Liver (tissue), 9 donors: ENCODE measurements around the gene KRT80. TPM values are rescaled to one million over a fixed set of nuclear protein-coding genes. Genes with fewer than 3 reads are reported as not detected.

Source experiments
- DNase-seq: peaks from one replicate; pipeline ENCODE4 v3.0.0-alpha.2; 2017; ENCODE audit warnings: low spot score
- H3K27ac ChIP-seq, 2 donors: one replicate each; pipeline ENCODE4 v1.7.0; 2013; ENCODE audit warnings: inconsistent platforms in 2 of 2, low read length in 2 of 2, control low read depth in 1 of 2, low read depth in 1 of 2, mild to moderate bottlenecking in 1 of 2
- H3K27me3 ChIP-seq, 4 donors: one replicate each; pipeline versions ENCODE4 v1.6.1 to v1.7.0; 2013; ENCODE audit warnings: low read length in 3 of 4, inconsistent platforms in 1 of 4, mild to moderate bottlenecking in 1 of 4, moderate library complexity in 1 of 4; ENCODE audit not compliant: control insufficient read depth in 4 of 4, insufficient read depth in 4 of 4
- H3K36me3 ChIP-seq, 4 donors: one replicate each; pipeline versions ENCODE4 v1.6.1 to v1.7.0; 2013; ENCODE audit warnings: low read length in 3 of 4, mild to moderate bottlenecking in 3 of 4, low read depth in 1 of 4, moderate library complexity in 1 of 4; ENCODE audit not compliant: control insufficient read depth in 4 of 4, insufficient read depth in 3 of 4
- H3K4me1 ChIP-seq, 4 donors: one replicate each; pipeline versions ENCODE4 v1.6.1 to v1.7.0; 2013; ENCODE audit warnings: low read length in 3 of 4, mild to moderate bottlenecking in 3 of 4, moderate library complexity in 1 of 4; ENCODE audit not compliant: control insufficient read depth in 4 of 4, insufficient read depth in 4 of 4
- H3K4me3 ChIP-seq, 3 donors: one replicate each; pipeline versions ENCODE4 v1.6.1 to v1.7.0; 2013; ENCODE audit warnings: low read length in 3 of 3, control low read depth in 1 of 3, low read depth in 1 of 3, mild to moderate bottlenecking in 1 of 3
- H3K9ac ChIP-seq, 2 donors: one replicate each; pipeline ENCODE4 v1.7.0; 2013; ENCODE audit warnings: low read length in 2 of 2, mild to moderate bottlenecking in 2 of 2, moderate library complexity in 2 of 2, control low read depth in 1 of 2, low read depth in 1 of 2
- H3K9me3 ChIP-seq, 4 donors: one replicate each; pipeline versions ENCODE4 v1.6.1 to v1.7.0; 2013; ENCODE audit warnings: low read length in 3 of 4; ENCODE audit not compliant: control insufficient read depth in 4 of 4
- CTCF ChIP-seq: fragments of 150-350 bp; IDR thresholded peaks from 2 replicates; pipeline ENCODE4 v1.5.1; 2017; ENCODE audit warnings: improper control_type of control experiment, low read depth, low read length; ENCODE audit not compliant: missing input control
- EGR1 ChIP-seq, 2 donors: IDR thresholded peaks; 2 replicates each; pipeline ENCODE4 v1.6.1; 2016 to 2018; ENCODE audit warnings: antibody characterized with exemption in 2 of 2, low read depth in 2 of 2
- FOXA1 ChIP-seq: IDR thresholded peaks from 2 replicates; pipeline ENCODE4 v1.6.1; 2016; ENCODE audit warnings: antibody characterized with exemption
- HNF4A ChIP-seq, 2 donors: conservative IDR thresholded peaks; 2 replicates each; pipeline ENCODE4 v1.6.1; 2016; ENCODE audit warnings: antibody characterized with exemption in 2 of 2, mild to moderate bottlenecking in 2 of 2
- NR2F2 ChIP-seq: IDR thresholded peaks from 2 replicates; pipeline ENCODE4 v1.6.1; 2016; ENCODE audit warnings: antibody characterized with exemption
- REST ChIP-seq: IDR thresholded peaks from 2 replicates; pipeline ENCODE4 v1.6.1; 2016; ENCODE audit warnings: antibody characterized with exemption, mild to moderate bottlenecking
- RXRA ChIP-seq, 2 donors: IDR thresholded peaks; 2 replicates each; pipeline ENCODE4 v1.6.1; 2017 to 2018; ENCODE audit warnings: antibody characterized with exemption in 2 of 2, mild to moderate bottlenecking in 1 of 2
- SP1 ChIP-seq: IDR thresholded peaks from 2 replicates; pipeline ENCODE4 v1.6.1; 2018; ENCODE audit warnings: antibody characterized with exemption, mild to moderate bottlenecking
- TAF1 ChIP-seq: conservative IDR thresholded peaks from 2 replicates; pipeline ENCODE4 v1.6.1; 2016; ENCODE audit warnings: antibody characterized with exemption, mild to moderate bottlenecking
- YY1 ChIP-seq: IDR thresholded peaks from 2 replicates; pipeline ENCODE4 v1.6.1; 2016; ENCODE audit warnings: antibody characterized with exemption, mild to moderate bottlenecking
- WGBS: extraction: QIAGEN DNeasy Blood & Tissue Kit; methylation state at CpG from one replicate; pipeline ENCODE4 v1.1.7; 2013; 5-methylcytosine and 5-hydroxymethylcytosine counted together
- polyA plus RNA-seq, 2 donors: library from polyadenylated mRNA; stranded (reverse) in 1 of 2; unstranded in 1 of 2; fragments of 200-250 nt in 1 of 2; fragments of >200 nt in 1 of 2; fragmentation: Nextera tagmentation in 1 of 2; extraction: Ambion mirVana in 1 of 2; gene quantifications; one replicate each; pipeline versions ENCODE4 v1.2.1 to v1.2.3, GENCODE V29; 2013 to 2015
- total RNA-seq, 2 donors: library from RNA; depleted of rRNA; stranded (reverse); fragments of >200 nt; gene quantifications; one replicate each; pipeline ENCODE4 v1.2.3, GENCODE V29; 2014
- TF ChIP-seq, protein P1 (sequence below): IDR thresholded peaks from 2 replicates; pipeline ENCODE4 v1.6.1; 2016; ENCODE audit warnings: antibody characterized with exemption
- TF ChIP-seq, protein P2 (sequence below): IDR thresholded peaks from 2 replicates; pipeline ENCODE4 v1.6.1; 2016; ENCODE audit warnings: antibody characterized with exemption
- TF ChIP-seq, protein P3 (sequence below): IDR thresholded peaks from 2 replicates; pipeline ENCODE4 v1.6.1; 2016; ENCODE audit warnings: antibody characterized with exemption
- donor health status: healthy.
- donor health status: healthy.
- donor health status: healthy.
- donor health status: healthy.
- donor health status: healthy.

KRT80 gene
- total and polyA plus RNA-seq, 4 donors: 0.04 to 0.12 (median 0.07) TPM

DNA sequence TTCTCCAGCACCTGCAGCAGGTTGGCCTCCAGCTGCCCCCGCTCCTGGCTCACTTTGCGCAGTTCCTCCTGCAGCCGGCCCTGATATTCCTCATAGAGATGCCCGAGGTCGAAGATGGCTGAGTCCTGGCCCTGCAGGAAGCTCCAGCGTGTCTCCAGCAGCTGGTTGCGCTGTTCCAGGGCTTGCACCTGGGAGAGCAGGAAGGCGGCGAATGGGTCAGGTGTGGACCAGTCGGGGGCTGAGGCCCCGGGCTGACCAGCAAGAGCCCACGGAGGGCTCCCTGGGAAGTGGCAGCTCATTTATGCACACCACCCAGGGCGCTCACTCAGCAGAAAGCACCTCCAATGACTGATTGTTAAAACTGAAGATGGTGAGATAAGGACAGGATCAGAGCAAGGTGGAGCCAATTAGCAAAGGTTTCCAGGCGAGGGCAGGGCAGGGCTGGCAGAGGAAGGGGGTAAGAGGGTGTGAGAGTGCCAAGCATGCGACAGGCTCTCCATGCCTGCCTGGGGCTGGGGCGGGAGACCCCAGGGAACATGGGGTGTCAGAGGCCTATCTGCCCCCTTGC is 6.3 kb downstream of the KRT80 start:
- H3K9ac ChIP-seq: no peak overlapping the region
- no peaks in the 10 kb centered on the region for H3K36me3 ChIP-seq
- H3K27me3 ChIP-seq: no peaks in the 10 kb centered on the region
- DNase-seq: no peak
- TF ChIP-seq, protein P1, sequence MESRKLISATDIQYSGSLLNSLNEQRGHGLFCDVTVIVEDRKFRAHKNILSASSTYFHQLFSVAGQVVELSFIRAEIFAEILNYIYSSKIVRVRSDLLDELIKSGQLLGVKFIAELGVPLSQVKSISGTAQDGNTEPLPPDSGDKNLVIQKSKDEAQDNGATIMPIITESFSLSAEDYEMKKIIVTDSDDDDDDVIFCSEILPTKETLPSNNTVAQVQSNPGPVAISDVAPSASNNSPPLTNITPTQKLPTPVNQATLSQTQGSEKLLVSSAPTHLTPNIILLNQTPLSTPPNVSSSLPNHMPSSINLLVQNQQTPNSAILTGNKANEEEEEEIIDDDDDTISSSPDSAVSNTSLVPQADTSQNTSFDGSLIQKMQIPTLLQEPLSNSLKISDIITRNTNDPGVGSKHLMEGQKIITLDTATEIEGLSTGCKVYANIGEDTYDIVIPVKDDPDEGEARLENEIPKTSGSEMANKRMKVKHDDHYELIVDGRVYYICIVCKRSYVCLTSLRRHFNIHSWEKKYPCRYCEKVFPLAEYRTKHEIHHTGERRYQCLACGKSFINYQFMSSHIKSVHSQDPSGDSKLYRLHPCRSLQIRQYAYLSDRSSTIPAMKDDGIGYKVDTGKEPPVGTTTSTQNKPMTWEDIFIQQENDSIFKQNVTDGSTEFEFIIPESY: no peak
- TF ChIP-seq FOXA1 (no peak), TAF1 (no peak), CTCF (no peak), HNF4A (conservative IDR thresholded peaks at IDR 0.05) (no peak), YY1 (no peak), REST (no peak), EGR1 (IDR thresholded peaks at IDR 0.05; ENCODE audit: low read depth in 2 of 2) (no peak), SP1 (no peak), NR2F2 (no peak)
- TF ChIP-seq, protein P2, sequence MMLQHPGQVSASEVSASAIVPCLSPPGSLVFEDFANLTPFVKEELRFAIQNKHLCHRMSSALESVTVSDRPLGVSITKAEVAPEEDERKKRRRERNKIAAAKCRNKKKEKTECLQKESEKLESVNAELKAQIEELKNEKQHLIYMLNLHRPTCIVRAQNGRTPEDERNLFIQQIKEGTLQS: no peak
- TF ChIP-seq, protein P3, sequence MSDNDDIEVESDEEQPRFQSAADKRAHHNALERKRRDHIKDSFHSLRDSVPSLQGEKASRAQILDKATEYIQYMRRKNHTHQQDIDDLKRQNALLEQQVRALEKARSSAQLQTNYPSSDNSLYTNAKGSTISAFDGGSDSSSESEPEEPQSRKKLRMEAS: no peak
- 84% methylated on average over 16 of the region's 16 CpGs for WGBS
- no peaks in the 10 kb centered on the region for H3K9me3 ChIP-seq
- H3K4me1 ChIP-seq: no peaks in the 10 kb centered on the region
- no peak overlapping the region for H3K27ac ChIP-seq
- H3K4me3 ChIP-seq: no peak overlapping the region

DNA sequence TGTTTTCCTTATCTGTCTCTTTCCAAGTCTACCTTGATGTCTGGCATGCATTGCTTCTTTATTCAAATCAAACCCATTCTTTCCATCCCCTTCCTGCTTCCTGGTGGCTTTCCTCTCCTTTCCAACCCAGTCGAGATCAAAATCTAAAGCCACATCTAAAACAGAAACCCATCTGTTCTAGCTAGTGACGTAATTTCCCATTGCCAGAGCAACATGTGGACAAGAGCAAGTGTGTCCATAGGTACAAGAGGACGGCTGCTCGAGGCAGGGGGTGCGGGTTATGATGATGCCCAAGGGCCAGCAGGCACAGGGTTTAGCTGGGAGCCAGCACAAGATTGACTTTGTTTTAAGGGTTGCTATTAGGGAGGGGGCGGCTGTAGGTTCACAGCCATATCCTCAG is 7.0 kb downstream of the KRT80 start:
- no peaks in the 10 kb centered on the region for H3K36me3 ChIP-seq
- DNase-seq: no peak
- H3K9me3 ChIP-seq: no peaks in the 10 kb centered on the region
- H3K27ac ChIP-seq: no peak overlapping the region
- no peaks in the 10 kb centered on the region for H3K4me1 ChIP-seq
- H3K4me3 ChIP-seq: no peak overlapping the region
- WGBS: 82% methylated on average over 6 of the region's 6 CpGs
- H3K9ac ChIP-seq: no peak overlapping the region
- H3K27me3 ChIP-seq: no peaks in the 10 kb centered on the region
- no peak for TF ChIP-seq YY1
- TF ChIP-seq HNF4A (conservative IDR thresholded peaks at IDR 0.05): no peak
- no peak for TF ChIP-seq SP1
- no peak for TF ChIP-seq FOXA1
- TF ChIP-seq EGR1 (IDR thresholded peaks at IDR 0.05; ENCODE audit: low read depth in 2 of 2): no peak
- TF ChIP-seq, protein P1: no peak
- no peak for TF ChIP-seq CTCF
- TF ChIP-seq, protein P3: no peak
- no peak for TF ChIP-seq RXRA (IDR thresholded peaks at IDR 0.05)
- TF ChIP-seq REST: no peak
